H1 (cell line): ENCODE data around the gene SRSF12. TPM values are rescaled to one million over a fixed set of nuclear protein-coding genes. Genes with fewer than 3 reads are reported as not detected.

Experiments
- CTCF ChIP-seq, 3 experiments: IDR thresholded peaks; 1 replicate in 2 of 3; 2 replicates in 1 of 3; pipeline versions ENCODE4 v1.5.1 to v1.6.1; 2011; ENCODE audit warnings: low read length in 3 of 3, mild to moderate bottlenecking in 3 of 3, inconsistent platforms in 2 of 3, low read depth in 1 of 3, moderate library complexity in 1 of 3; ENCODE audit not compliant: insufficient read depth in 1 of 3; ENCODE audit errors: control extremely low read depth in 1 of 3
- PHF8 ChIP-seq: fragments of 200-600 bp; sonication (generic); conservative IDR thresholded peaks from 2 replicates; pipeline ENCODE4 v1.7.1; 2012; ENCODE audit warnings: low read depth, mild to moderate bottlenecking, inconsistent platforms, low read length, moderate library complexity
- SAP30 ChIP-seq: fragments of 300-600 bp; sonication (generic); IDR thresholded peaks from 2 replicates; pipeline ENCODE4 v1.7.1; 2012; ENCODE audit warnings: low read length, moderate library complexity, mild to moderate bottlenecking, inconsistent platforms; ENCODE audit not compliant: insufficient read depth, insufficient replicate concordance
- polyA plus RNA-seq, 7 experiments: library from polyadenylated mRNA; depleted of rRNA in 3 of 7; stranded (reverse) in 5 of 7; unstranded in 2 of 7; fragments of >200 nt in 5 of 7; fragments of 200-250 nt in 2 of 7; gene quantifications; 1 replicate in 5 of 7; 2 replicates in 1 of 7; 4 replicates in 1 of 7; pipeline versions ENCODE4 v1.2.1 to v1.2.3, GENCODE V29; 2011 to 2013; ENCODE audit warnings: missing spikeins in 2 of 7, mixed read lengths in 2 of 7
- total RNA-seq: library from RNA; stranded (reverse); fragmentation: NEBNext Ultra II Directional; extraction: Animal tissue kit (Norgen Biotek cat#: 25700); gene quantifications from 2 replicates; pipeline ENCODE4 v1.2.1, GENCODE V29; 2021

Gene SRSF12
- total and polyA plus RNA-seq, 2 of the 8 experiments (the other 6 are each of a cell fraction or from before 2014, with no cell fraction given): 2.6 to 4.2 TPM

DNA sequence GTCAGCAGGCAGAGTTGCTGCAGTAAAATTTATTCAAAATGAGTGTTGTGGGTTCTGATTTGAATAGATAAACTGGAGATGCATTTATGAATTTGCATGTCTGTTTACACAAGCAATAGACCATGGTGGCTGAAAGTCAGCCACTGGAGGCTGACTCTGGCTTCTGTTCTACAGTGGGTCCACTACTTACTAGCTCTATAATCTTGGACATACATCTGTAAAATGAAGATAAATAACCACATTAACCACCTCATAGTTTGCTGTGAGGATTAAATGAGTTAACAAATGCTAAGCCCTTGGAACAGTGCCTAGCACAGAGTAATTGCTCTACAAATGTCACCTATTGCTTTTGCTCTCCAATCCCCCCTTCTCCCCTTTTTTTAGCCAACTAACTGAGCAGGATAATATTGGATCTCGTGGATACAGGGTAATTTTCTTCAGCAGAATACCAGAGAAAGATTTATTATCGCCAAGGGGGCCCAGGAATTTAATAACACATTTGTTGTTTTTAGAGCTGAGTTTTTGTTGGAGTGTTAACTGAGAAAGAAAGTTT is 26.6 kb upstream of the SRSF12 start (continued):
- TF ChIP-seq SAP30 (no peak), PHF8 (no peak), CTCF (IDR thresholded peaks at IDR 0.05; ENCODE audit: control extremely low read depth in 1 of 3, insufficient read depth in 1 of 3, low read depth in 1 of 3, low read length in 3 of 3) (no peak)
